Measurements from ENCODE around the gene NCR3LG1.

Gene NCR3LG1

DNA sequence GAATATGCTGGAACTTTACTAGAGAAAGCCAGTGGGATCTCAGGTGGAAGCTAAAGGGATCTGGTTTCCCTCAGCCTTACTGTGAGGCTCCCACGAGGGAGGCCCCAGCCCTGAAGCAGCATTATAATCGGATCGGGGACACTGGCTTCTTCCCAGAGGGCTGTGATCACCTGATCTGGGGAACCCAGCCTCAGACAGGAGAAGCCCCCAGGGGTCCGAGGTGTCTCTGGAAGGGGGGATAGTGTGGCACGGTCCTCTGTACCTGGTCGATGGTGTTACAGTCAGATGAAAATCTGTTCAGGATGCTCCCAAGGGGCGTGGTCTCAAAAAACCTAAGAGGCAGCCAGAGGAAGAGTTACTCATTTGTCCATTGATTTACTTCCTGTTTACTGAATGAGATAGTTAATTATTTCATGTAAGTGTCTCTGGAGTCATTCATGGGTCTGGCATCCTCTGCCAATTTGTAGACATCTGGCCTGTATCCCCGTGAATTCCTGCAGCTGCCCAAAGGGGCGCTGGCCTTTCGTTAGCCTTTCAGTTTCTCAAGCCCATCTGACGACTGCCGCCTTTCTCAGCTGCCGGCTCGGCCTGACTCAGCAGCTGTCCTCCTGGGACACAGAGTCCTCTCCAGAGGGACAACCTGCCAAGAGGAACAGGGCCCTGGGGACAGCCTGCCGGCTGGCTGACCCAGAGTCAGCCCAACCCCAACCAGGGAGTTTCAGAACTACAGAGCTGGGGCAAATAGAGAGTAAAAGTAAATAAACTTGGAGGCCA, 53.8 kb downstream of the NCR3LG1 start:
- DNase-seq, result peak in 41 of 42 donors; percentile 31 to 89 (median 64)

GRCh38 chr11:17406082-17406817, 54.6 kb downstream of the NCR3LG1 start:
- DNase-seq, result no peak
- intact Hi-C loops (cut with DNase I), result no loop called here

More for the DNA sequence above, 53.8 kb downstream of the NCR3LG1 start:
- intact Hi-C loops (cut with DNase I), result no loop called here

DNA sequence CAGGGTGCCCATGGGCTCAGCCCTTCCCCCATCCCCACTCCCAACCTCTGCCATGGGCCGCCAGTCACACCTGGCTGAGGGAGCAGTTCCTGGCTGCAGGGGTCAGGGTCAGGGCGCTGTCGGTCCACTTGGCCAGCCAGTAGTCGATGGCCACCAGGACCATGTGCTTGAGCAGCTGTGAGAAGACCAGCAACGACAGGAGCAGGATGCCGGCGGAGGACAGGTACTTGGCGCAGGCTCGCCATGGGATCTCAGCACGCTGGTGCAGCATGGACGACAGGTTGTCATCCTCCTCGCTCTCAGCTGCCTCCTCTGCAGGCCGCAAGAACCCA, 55.2 kb downstream of the NCR3LG1 start:
- no peak for DNase-seq
- intact Hi-C loops (cut with DNase I), result no loop called here

- DNase-seq, result no peak
- intact Hi-C loops (cut with DNase I), result no loop called here
These were observed 56.0 kb downstream of the NCR3LG1 start for GRCh38 chr11:17407575-17407974.

GRCh38 chr11:17408026-17408425, 56.4 kb downstream of the NCR3LG1 start:
- DNase-seq, result no peak
- intact Hi-C loops (cut with DNase I), result no loop called here

DNA sequence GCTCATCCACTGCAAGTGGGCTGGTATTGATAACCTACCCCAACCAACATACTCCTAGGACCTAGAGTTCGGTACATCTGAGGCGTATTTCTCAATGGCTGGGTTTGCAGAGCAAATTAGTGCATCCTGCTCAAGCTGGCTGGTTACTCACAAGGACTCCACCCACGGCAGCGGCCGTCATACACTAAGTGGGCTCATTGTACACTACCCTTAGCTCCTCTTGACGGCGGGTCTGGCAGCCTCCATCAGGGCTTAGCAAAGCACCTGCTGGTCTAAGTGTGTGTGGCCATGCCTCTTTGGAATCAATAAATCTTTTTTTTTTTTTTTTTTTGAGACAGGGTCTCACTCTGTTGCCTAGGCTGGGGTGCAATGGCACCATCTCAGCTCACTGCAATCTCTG, 57.0 kb downstream of the NCR3LG1 start:
- no peak for DNase-seq
- intact Hi-C loops (cut with DNase I), result no loop called here

DNA sequence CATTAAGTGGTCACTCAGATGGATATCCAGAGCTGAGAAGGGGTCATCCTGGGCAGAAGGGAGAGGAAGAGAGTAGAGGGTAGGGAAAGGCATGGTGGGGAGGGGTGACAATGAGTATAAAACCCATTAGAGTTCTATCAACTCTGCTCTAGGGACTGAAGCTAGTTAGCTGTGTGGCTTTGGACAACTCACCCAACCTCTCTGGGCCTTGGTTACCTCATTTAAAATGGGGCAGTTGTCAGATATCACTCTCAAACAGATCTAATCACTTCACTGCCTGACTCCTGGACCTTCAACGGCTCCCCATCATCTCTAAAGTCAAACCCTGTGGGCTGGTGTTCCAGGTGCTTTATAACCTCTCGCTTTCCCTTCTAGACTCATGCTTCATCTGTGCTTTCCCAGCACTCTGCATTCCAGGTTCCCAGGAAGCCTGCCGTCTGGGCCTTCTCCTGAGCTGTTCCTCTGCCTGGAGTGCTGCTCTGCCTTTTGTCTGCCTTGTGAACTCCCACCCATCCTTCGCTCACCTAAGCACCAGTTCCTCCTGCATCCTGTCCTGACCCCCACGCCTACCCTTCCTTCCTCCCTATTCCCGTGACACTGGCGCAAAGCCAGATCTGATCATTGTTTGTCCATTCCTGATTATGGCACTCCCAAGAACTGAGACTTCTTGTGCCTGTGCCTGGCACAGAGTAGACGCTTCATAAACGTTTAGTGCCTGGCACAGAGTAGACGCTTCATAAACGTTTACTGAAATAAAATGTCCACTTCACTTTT, 59.2 kb downstream of the NCR3LG1 start:
- intact Hi-C loops (cut with DNase I), result no loop called here
- DNase-seq, result no peak

DNA sequence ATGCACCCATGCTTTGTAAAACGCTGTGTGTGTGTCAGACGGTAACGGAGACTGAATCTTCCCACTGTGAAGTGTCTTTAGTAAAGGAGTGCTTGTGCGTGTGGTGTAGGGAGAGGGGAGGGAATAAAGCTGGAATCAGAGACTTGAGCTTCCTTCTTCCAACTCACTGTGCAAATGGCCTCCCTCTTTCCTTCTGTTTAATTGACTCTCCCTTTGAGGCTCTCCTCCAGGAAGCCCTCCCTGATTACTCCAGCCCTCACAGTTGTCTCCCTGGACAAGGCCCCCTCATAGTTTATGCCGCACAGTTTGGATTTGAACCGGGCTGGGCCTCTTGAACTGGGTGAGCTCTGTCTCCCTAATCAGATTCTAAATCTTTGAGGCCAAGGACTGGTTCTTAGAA, 59.8 kb downstream of the NCR3LG1 start:
- intact Hi-C loops (cut with DNase I), result no loop called here
- DNase-seq, result no peak

DNA sequence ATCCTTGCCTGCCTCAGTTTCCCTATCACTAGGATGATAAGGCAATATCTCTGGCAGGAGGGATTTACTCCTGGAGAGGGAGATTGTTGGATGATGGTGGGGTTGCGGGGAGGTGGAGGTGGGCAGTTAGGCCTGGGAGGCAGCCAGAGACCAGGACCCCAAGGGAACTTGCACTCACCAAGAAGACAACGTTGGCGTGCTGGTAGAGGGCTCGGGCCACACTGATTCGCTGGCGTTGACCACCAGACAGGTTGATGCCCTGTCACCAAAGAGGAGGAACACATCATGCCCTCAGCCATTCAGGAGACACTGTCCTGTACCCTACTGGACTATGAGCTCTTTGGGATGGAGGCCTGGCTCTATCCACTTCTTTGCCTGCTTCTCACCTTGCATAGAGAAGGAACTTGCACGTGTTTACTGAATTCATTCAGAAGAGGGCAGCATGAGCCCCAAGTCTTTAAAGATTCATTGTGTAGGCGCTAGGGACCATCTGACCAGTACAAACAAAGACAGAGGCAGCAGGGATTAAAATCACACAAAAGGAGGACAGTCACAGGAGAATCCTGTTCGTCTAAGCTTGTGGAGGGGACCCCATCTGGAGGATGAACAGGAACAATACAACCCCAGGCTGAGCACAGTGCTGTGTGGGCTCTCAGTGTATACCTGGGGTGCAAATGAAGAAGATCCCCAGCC, 61.0 kb downstream of the NCR3LG1 start:
- no peak for DNase-seq
- intact Hi-C loops (cut with DNase I), result no loop called here

- intact Hi-C loops (cut with DNase I), result no loop called here
- DNase-seq, result no peak
These were observed 62.1 kb downstream of the NCR3LG1 start for GRCh38 chr11:17413414-17414316.

GRCh38 chr11:17414317-17414737, 62.7 kb downstream of the NCR3LG1 start:
- intact Hi-C loops (cut with DNase I), result no loop called here
- no peak for DNase-seq

GRCh38 chr11:17414992-17415391, 63.4 kb downstream of the NCR3LG1 start:
- intact Hi-C loops (cut with DNase I), result no loop called here
- no peak for DNase-seq

DNA sequence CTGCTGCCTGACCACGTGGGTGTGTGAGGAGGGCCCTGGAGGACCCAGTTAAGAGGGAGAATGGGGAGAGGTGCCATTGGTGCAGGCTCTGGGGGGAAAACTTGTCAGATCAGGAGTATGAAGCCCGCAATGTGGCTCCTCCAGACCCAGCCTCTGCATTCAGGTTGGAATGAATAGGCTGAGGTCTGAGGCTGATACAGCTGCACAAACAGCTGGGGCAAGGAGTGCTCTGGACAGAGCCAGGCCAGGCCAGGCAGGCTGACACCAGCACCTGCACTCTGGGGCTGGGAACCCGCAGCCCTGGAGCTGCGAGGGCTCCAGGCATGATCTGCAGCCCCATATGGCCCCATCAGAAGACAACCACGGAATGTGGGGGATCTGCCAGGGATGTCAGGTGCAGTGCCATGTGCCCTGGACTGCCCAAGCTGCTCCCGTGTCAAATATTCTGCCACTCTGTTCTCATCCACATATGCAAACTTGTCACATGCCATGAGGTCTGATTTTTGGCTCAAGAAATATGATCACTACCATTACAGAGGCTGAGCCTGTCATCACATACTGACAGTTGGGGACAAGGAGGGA, 64.0 kb downstream of the NCR3LG1 start:
- intact Hi-C loops (cut with DNase I), result no loop called here
- DNase-seq, result no peak

GRCh38 chr11:17416492-17416891, 64.9 kb downstream of the NCR3LG1 start:
- no peak for DNase-seq
- intact Hi-C loops (cut with DNase I), result no loop called here

DNA sequence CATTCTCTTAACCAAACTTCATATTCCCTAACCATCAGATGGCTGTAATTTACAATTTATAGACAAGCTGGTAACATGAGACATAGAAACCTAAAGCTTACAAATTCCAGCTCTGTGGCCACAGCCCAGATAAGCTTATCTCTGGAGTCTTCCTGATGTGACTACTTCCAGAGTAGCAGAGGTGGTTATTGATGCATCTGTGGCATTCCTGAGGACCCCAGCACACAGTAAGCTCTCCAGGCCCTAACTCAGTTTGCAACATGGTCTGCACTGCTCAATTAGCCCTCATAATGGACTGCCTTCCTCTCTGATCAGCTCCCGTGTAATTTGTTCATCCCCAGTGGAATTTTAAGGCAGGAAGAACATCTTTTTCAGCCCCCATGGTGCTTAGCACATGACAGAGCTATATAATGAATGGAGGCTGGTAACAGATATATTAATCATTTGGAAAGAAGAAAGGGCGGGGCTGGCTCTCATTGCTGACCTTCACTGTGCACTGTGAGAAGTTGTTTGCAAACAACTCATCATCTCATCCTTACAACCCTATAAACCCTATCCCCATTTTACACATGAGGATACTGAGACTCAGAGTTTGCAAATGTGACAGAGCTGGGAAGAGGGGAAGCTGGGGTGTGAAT, 67.0 kb downstream of the NCR3LG1 start:
- no peak for DNase-seq
- intact Hi-C loops (cut with DNase I), result no loop called here

GRCh38 chr11:17421781-17422180, 70.2 kb downstream of the NCR3LG1 start:
- intact Hi-C loops (cut with DNase I), result no loop called here
- DNase-seq, result no peak

GRCh38 chr11:17423533-17424310, 72.1 kb downstream of the NCR3LG1 start:
- intact Hi-C loops (cut with DNase I), result no loop called here
- peak in 39 of 42 donors; percentile 19 to 87 (median 60) for DNase-seq

Data from head of caudate nucleus (tissue), 42 donors.